ENCODE results near the gene PPIE. TPM values are rescaled to one million over a fixed set of nuclear protein-coding genes. Genes with fewer than 3 reads are reported as not detected.
"Not testable (repeated sequence)": the region's sequence is repeated elsewhere in the genome, so short reads cannot be mapped to it uniquely, and the experiment has no call there.

The PPIE gene
- total and polyA plus RNA-seq, 2 experiments from 2014 or later: 35.5 to 61.2 TPM

GRCh38 chr1:39762550-39763540, 24.2 kb downstream of the PPIE start:
- Histone ChIP-seq H3K9me3 (ENCODE audit: low read depth) (no peaks in the 10 kb centered on the region), H3K4me1 (ENCODE audit: insufficient read depth) (no peaks in the 10 kb centered on the region), H2AFZ (no peak overlapping the region), H3K4me2 (no peak overlapping the region), H3K27ac (no peak overlapping the region), H3K4me3 (no peak overlapping the region), H3K9me2 (replicated peaks; ENCODE audit: insufficient read depth) (no peaks in the 10 kb centered on the region), H4K20me1 (ENCODE audit: insufficient read depth, poor library complexity, severe bottlenecking) (no peaks in the 10 kb centered on the region), H3K79me2 (no peaks in the 10 kb centered on the region), H3K27me3 (no peaks in the 10 kb centered on the region), H3K36me3 (replicated peaks; ENCODE audit: insufficient read depth, low read depth) (no peaks in the 10 kb centered on the region)
- TF ChIP-seq EZH2 (IDR thresholded peaks at IDR 0.05; ENCODE audit: borderline replicate concordance) (no peak), EZH2phosphoT487 (IDR thresholded peaks at IDR 0.05; ENCODE audit: low read depth, severe bottlenecking, unreplicated experiment) (no peak), CTCF (IDR thresholded peaks at IDR 0.05; ENCODE audit: poor library complexity) (no peak)
- DNase-seq (ENCODE audit: low spot score): no peak
- 94% methylated on average over 23 of the region's 30 CpGs for WGBS (ENCODE audit: low lambda C conversion rate, missing lambda C conversion rate)

GRCh38 chr1:39763619-39764374, 25.1 kb downstream of the PPIE start:
- H3K4me2 ChIP-seq; H3K9me3 ChIP-seq (ENCODE audit: low read depth); H4K20me1 ChIP-seq (ENCODE audit: insufficient read depth, poor library complexity, severe bottlenecking); H3K36me3 ChIP-seq (replicated peaks; ENCODE audit: insufficient read depth, low read depth); H3K4me1 ChIP-seq (ENCODE audit: insufficient read depth); H3K27me3 ChIP-seq; DNase-seq (ENCODE audit: low spot score); H2AFZ ChIP-seq; H3K4me3 ChIP-seq; H3K9me2 ChIP-seq (replicated peaks; ENCODE audit: insufficient read depth); H3K27ac ChIP-seq; H3K79me2 ChIP-seq: not testable (repeated sequence)
- WGBS (ENCODE audit: low lambda C conversion rate, missing lambda C conversion rate): 92% methylated on average over 15 of the region's 18 CpGs

GRCh38 chr1:39764512-39764911, 25.8 kb downstream of the PPIE start:
- not testable (repeated sequence) for H4K20me1 ChIP-seq (ENCODE audit: insufficient read depth, poor library complexity, severe bottlenecking); H3K79me2 ChIP-seq; H3K27me3 ChIP-seq; H3K4me1 ChIP-seq (ENCODE audit: insufficient read depth); H3K4me2 ChIP-seq; H3K36me3 ChIP-seq (replicated peaks; ENCODE audit: insufficient read depth, low read depth); H3K27ac ChIP-seq; H3K9me2 ChIP-seq (replicated peaks; ENCODE audit: insufficient read depth); H3K9me3 ChIP-seq (ENCODE audit: low read depth); H3K4me3 ChIP-seq; H2AFZ ChIP-seq; DNase-seq (ENCODE audit: low spot score)
- 94% methylated on average over 6 of the region's 19 CpGs for WGBS (ENCODE audit: low lambda C conversion rate, missing lambda C conversion rate)

- not testable (repeated sequence) for H3K4me2 ChIP-seq; H3K9me3 ChIP-seq (ENCODE audit: low read depth); H3K4me1 ChIP-seq (ENCODE audit: insufficient read depth); H3K36me3 ChIP-seq (replicated peaks; ENCODE audit: insufficient read depth, low read depth); H3K27ac ChIP-seq; H4K20me1 ChIP-seq (ENCODE audit: insufficient read depth, poor library complexity, severe bottlenecking); DNase-seq (ENCODE audit: low spot score); H3K9me2 ChIP-seq (replicated peaks; ENCODE audit: insufficient read depth); H3K27me3 ChIP-seq; H3K4me3 ChIP-seq; H2AFZ ChIP-seq; H3K79me2 ChIP-seq
- 75% methylated on average over 2 of the region's 5 CpGs for WGBS (ENCODE audit: low lambda C conversion rate, missing lambda C conversion rate)
Measured at GRCh38 chr1:39766466-39766865, 27.8 kb downstream of the PPIE start.

GRCh38 chr1:39769502-39769901, 30.8 kb downstream of the PPIE start:
- H3K27me3 ChIP-seq; H2AFZ ChIP-seq; DNase-seq (ENCODE audit: low spot score); H3K9me3 ChIP-seq (ENCODE audit: low read depth); H3K9me2 ChIP-seq (replicated peaks; ENCODE audit: insufficient read depth); H3K79me2 ChIP-seq; H3K4me3 ChIP-seq; H4K20me1 ChIP-seq (ENCODE audit: insufficient read depth, poor library complexity, severe bottlenecking); H3K36me3 ChIP-seq (replicated peaks; ENCODE audit: insufficient read depth, low read depth); H3K27ac ChIP-seq; H3K4me2 ChIP-seq; H3K4me1 ChIP-seq (ENCODE audit: insufficient read depth): not testable (repeated sequence)
- WGBS (ENCODE audit: low lambda C conversion rate, missing lambda C conversion rate): 91% methylated on average over 7 of the region's 19 CpGs

GRCh38 chr1:39770100-39771021, 31.7 kb downstream of the PPIE start:
- not testable (repeated sequence) for H3K4me1 ChIP-seq (ENCODE audit: insufficient read depth); H3K27ac ChIP-seq; H3K4me3 ChIP-seq; H2AFZ ChIP-seq; H3K9me3 ChIP-seq (ENCODE audit: low read depth); H3K9me2 ChIP-seq (replicated peaks; ENCODE audit: insufficient read depth); H3K79me2 ChIP-seq; H4K20me1 ChIP-seq (ENCODE audit: insufficient read depth, poor library complexity, severe bottlenecking); H3K27me3 ChIP-seq; DNase-seq (ENCODE audit: low spot score); H3K36me3 ChIP-seq (replicated peaks; ENCODE audit: insufficient read depth, low read depth)
- 31% methylated on average over 22 of the region's 71 CpGs for WGBS (ENCODE audit: low lambda C conversion rate, missing lambda C conversion rate)
- peak overlapping the region; percentile 65 for H3K4me2 ChIP-seq

- H3K9me2 ChIP-seq (replicated peaks; ENCODE audit: insufficient read depth); H3K27me3 ChIP-seq; H2AFZ ChIP-seq; H3K9me3 ChIP-seq (ENCODE audit: low read depth); DNase-seq (ENCODE audit: low spot score); H4K20me1 ChIP-seq (ENCODE audit: insufficient read depth, poor library complexity, severe bottlenecking); H3K27ac ChIP-seq; H3K79me2 ChIP-seq; H3K36me3 ChIP-seq (replicated peaks; ENCODE audit: insufficient read depth, low read depth); H3K4me3 ChIP-seq; H3K4me1 ChIP-seq (ENCODE audit: insufficient read depth): not testable (repeated sequence)
- H3K4me2 ChIP-seq: peak within 1 kb of the TSS; percentile 65
- 1% methylated on average over 16 of the region's 57 CpGs for WGBS (ENCODE audit: low lambda C conversion rate, missing lambda C conversion rate)
Measured at GRCh38 chr1:39771022-39771532, 32.4 kb downstream of the PPIE start, which contains the start of gene OXCT2. TSS of gene OXCT2 (minus strand) at chr1:39771348. CDS start at chr1:39771255, 93 bp downstream.
